B cell (primary cell): ENCODE measurements around the gene PCBP1.

ENCODE experiments used
- EZH2 ChIP-seq: IDR thresholded peaks from 2 replicates; pipeline ENCODE4 v1.6.1; 2012; ENCODE audit warnings: borderline replicate concordance, low read depth, mild to moderate bottlenecking, moderate library complexity, low read length; ENCODE audit not compliant: insufficient read depth, poor library complexity, severe bottlenecking
- TF ChIP-seq, protein P1 (sequence below): fragments of 200-600 bp; IDR thresholded peaks from one replicate; pipeline ENCODE4 v1.8.0; 2022; ENCODE audit warnings: antibody characterized with exemption, mild to moderate bottlenecking

DNA sequence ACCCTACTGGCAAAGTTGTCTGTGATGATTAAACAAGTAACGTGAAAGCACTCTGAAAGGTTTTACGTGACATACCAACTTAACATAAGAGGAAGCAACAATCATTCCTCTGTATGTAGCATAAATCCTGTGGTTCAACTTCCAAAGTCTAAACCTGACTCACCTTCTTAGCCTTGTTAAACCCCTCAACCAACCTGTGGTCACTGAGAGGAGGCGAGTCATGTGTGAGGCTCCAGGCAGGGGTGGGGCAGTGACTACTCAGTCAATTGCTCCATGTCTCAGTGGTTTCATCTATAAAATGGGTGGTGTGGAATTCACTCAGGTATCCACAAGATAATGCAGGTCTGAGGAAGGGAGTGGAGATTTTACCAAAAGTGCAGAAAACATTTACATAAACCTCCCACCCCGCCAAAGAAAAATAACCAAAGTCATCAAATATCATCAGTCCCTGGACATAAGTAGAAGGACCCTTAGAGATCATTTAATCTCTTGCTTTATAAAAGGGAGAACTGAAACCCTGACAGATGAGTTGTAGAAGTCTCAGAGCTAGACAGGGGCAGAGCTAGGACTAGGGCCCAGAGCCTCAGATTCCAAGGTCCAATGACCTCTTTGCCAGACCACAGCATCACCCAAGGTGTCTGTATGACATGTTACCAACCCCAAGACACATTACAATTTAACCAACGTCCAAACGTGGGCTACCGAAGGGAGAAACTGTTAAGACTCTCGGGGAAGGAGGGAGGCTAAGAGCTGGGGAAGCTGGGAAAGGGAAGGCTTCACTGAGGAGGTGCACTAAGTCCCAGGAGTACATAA is 3.7 kb upstream of the PCBP1 start:
- TF ChIP-seq, protein P1, sequence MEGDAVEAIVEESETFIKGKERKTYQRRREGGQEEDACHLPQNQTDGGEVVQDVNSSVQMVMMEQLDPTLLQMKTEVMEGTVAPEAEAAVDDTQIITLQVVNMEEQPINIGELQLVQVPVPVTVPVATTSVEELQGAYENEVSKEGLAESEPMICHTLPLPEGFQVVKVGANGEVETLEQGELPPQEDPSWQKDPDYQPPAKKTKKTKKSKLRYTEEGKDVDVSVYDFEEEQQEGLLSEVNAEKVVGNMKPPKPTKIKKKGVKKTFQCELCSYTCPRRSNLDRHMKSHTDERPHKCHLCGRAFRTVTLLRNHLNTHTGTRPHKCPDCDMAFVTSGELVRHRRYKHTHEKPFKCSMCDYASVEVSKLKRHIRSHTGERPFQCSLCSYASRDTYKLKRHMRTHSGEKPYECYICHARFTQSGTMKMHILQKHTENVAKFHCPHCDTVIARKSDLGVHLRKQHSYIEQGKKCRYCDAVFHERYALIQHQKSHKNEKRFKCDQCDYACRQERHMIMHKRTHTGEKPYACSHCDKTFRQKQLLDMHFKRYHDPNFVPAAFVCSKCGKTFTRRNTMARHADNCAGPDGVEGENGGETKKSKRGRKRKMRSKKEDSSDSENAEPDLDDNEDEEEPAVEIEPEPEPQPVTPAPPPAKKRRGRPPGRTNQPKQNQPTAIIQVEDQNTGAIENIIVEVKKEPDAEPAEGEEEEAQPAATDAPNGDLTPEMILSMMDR: no peak
- TF ChIP-seq EZH2: no peak
